ENCODE measurements around the gene SMPD1.

The SMPD1 gene

DNA sequence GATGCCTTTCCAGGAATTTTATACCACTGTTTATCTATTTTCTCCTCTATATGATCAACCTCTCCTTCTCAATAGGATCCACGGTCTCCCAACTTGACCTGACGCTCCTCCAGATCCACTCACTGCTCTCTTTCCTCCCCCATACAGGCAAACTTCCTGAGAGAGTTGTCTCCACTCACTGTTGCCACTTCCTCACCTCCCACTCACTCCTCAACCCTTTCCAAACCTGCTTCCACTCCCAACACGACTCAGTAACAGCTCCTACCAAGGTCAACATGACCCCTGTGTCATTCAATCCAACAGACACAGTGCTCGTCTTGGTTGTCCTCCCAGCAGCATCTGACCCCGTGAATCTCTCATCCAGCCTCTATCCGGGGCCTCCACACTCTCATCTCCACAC, 25.5 kb downstream of the SMPD1 start:
- no peak for DNase-seq

DNA sequence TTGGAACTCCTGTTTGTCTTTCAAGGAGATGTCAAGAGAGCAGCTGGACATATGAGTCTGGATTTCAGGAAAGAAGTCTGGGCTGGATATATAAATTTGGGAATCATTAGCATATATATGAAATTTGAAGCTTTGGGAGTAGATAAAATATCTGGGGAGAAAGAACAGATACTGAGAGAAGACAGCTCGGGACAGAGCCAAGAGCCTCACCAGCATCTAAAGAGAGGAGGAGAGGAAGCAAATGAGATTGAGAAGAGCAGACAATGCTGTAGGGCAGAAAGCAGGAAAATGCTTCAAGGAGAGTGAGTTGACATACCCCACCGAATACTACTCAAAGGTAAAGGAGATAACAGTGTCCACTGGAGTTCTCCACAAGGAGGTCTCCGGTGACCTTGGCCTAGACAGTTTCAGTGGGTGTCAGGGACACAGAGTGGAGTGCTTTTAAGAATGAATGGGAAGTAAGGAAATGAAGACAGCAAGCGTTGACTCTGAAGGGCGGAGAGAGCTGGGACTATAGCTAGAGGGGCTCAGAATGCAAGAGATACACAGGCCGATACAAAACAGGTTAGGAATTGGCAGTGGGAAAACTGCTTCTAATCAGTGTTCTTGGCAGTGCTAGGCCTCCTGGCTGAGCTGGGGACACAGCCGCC, 27.8 kb downstream of the SMPD1 start:
- DNase-seq: no peak

DNA sequence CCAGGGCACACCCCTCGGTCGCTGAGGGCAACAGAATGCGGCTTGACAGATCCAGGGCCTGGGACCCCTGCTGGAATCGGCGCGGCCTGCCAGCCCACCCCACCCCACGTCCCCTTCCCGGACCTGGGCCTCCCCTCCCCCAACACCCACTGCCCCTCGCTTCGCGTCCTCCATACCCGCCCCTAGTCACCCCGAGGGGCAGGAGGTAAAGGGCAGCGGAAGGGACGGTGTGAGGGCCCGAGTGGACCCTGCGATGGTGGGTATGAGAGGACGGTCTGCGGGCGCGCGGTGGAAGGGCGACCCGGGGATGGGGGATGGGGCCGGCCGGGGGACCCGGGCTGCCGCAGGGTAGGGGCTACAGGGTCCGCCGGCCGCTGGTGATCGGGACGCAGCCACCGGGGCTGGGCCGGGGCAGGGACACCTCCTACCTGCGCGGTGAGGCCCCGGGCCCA, 28.3 kb downstream of the SMPD1 start:
- no peak for DNase-seq

DNA sequence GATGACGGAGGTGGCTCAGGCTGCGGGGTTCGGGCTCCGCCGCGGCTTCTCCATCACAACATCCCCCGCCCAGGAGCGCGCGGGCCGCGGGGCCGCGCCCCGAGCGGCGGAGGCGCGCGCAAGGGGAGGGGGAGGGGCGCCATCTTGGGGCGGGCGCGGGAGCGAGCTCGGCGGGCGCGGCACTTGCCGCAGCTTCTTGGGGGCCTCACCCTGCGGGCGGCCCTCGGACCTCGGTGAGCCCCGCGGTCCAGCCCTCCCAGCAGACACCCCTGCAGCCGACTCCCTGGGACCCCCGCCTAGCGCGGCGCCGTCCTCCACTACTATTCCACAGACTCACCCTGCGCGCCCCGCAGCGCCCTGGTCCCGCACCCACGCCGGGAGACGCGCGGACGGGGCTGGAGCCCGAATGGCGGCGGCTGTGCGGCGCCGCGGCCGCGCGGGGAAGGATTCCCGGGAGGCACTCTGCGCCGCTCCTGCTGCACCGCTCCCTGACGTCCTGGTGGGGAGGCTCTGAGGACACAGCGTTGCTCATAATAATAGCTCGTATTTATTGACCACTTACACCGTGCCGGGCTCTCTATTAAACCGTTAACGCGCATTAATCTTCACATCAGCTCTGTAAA, 28.8 kb downstream of the SMPD1 start, which contains the start of gene APBB1:
Gene APBB1 (minus strand): TSS at position 86 of the 623 bp plus-strand sequence. CDS start 7,747 bp downstream, outside the sequence.
- peak; percentile 64 for DNase-seq

DNA sequence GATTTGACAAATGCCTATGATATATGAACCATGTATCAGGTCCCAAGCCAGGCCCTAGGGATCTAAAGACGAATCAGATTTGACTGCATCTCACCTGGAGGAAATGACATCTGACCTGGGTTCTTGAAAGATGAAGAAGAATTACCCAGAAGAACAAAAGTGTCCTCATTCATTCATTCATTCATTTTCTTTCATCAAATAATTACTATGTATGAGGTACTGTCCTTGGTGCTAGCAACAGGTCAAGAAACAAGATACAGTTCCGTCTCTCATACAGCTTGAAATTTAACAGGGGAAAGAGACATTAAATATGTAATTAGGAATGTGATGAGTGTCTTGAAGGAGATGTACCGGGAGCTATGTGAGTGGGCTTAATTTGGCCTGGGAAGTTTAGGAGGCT, 30.4 kb downstream of the SMPD1 start:
- DNase-seq: no peak

DNA sequence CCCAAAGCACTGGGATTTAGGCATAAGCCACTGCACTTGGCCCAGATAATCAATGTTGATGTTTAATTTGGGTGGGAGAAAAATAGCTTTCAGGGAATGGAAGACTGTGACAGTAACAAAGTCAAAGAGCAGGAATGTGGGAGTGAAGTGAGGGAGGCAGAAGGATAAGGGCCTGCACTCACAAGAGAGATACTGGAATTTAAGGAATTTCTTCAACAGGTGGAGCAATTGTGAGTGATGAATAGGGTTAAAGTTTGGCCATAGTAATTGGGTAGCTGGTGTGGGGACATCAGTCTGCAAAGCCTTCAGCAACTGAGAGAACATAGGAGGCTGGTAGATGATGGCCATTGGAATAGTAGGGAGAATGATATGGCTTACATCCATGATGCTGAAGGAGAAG, 37.2 kb downstream of the SMPD1 start:
- no peak for DNase-seq

DNA sequence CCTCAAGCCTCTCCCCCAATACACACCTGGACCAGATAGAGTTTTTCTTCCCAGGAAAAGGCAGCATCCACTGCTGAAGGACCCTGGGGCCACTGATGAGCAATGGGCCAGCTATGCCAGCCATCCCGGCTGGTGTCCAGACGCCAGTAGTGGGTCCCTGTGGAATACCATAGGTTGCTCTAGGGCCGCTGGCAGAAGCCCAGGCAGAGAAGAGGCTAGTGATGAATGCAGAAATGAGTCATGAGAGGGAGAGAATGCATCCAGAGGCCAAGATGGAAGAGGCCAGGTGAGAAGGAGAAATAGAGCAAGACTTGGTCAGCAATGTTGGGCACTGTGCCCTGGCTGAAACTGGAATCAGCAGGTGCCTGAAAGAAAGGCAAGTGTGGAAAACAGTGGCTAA, 41.6 kb downstream of the SMPD1 start:
- DNase-seq: no peak

DNA sequence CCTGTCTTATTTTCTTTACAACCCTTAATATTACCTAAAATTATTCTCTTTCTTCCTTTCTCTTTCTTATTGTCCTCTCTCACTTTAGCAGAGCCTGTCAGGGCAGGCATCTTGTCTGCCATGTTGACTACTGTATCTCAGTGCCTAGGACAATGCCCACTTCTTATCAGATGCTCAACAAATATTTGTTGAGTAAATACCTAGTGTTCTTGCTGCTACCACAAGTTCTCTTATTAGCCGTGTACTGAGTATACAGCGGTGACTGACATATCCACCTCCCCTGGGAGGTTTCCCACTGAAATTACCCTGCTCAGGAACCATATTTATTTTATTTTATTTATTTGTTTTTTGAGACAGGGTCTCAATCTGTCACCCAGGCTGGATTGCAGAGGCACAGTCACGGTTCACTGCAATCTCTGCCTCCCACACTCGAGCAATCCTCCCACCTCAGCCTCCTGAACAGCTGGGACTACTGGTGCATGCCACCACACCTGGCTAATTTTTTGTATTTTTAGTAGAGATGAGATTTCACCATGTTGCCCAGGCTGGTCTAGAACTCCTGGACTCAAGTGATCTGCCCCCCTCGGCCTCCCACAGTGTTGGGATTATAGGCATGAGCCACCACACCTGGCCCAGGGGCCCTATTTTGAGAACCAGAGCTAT, 43.9 kb downstream of the SMPD1 start:
- no peak for DNase-seq

DNA sequence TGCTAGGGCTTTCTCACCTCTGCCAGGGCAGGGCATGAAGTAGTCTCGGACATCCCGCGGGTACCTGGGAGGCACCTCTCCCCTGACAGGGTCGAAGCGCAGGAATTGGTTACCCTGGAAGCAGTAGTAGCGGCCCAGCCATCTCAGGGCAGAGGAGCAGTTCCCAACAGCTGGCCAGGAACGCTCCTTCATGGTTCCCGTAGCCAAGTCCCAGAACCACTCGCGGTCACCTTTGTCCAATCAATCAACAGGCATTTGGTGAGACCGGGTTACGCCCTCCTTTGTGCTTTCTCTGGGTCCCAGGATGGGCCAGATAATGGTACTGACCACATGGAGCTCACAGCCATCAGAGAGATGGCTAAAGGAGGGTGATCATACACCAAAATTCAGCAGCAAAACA, 47.1 kb downstream of the SMPD1 start:
- no peak for DNase-seq

DNA sequence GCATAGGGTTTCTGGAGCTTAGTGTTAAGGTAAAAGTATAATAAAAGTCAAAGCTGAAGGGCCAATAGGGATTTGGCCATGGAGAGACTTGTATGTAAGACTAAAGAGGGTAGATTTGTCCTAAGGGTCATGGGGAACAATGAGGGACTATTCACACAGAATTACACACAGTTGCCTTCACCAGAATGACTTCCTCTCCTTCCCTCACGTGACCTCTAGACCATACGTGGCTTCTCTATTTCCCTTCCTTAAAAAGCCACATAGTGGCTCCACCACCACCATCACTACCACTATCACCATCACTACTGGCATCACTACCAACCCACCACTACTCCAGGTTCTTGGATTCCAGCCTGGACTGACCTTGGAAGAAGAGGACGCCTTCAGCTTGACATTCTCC, 47.7 kb downstream of the SMPD1 start:
- DNase-seq: no peak

DNA sequence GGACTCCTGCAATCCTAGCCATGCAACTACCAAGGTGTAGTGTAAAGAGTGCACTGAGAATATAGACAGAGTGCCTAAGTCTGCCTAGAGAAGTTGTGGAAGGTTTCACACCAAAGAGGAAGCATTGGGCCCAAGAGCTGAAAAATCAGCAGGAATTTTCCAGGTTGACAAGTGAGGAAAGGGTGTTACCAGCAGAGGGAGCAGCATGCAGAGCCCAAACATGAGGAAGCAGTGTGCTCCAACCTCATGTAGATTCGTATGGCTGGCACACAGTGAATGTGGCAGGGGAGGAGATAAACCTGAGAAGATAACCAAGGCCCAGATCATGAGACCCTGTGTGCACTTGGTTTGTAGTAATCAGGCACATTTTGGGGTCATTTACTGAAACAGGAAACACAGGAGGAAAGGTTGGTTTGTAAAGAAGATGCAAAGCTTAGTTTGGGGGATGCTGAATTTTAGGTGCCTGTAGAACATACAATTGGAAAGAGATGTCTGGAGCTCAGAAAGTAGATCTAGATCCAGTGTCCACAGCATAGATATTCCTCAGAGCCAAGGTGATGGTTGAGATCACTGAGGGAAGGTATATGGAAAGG, 48.8 kb downstream of the SMPD1 start:
- no peak for DNase-seq

DNA sequence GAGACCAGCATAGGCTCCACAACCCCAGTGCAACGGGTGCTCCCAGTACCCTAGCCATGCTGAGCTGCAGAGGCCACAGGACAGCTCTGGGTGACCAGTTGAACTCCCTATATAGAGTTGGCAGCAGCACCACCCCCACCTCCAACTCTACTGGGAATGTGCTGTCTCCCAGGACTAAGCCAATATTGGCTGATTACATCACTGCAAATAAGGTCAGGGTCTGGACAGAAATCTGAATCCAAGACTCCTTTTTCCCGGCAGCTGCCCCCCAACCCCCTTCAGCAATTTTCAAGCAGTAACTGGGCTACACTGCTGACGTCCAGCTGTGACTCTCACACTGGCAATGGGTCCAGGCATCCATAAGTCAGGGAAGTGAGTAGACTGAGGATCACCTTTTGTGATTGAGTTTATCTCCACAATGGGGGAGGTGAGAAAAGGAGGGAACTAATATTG, 50.7 kb downstream of the SMPD1 start, which contains the start of gene HPX:
Gene HPX (minus strand): TSS at position 82 of the 453 bp plus-strand sequence. CDS start 24 bp downstream, at position 58.
- no peak for DNase-seq

DNA sequence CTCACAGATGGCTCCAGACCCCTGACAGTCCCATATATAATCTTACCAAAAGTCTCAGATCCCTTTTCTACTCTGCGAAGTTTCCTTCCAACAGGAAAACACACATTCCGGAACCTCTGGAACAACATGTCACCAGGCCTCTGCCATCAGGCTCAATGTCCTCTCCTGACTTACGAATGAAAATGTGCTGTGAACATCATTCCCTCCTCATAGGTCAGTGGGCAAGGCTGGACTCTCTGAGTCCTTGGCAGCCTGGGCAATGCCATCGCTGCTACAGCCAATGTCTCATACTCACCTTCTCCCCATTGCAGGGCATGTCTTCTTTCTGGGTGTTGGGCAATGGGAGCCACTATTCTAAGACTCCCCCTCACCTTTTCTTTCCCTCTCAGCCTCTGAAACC, 52.2 kb downstream of the SMPD1 start:
- no peak for DNase-seq

DNA sequence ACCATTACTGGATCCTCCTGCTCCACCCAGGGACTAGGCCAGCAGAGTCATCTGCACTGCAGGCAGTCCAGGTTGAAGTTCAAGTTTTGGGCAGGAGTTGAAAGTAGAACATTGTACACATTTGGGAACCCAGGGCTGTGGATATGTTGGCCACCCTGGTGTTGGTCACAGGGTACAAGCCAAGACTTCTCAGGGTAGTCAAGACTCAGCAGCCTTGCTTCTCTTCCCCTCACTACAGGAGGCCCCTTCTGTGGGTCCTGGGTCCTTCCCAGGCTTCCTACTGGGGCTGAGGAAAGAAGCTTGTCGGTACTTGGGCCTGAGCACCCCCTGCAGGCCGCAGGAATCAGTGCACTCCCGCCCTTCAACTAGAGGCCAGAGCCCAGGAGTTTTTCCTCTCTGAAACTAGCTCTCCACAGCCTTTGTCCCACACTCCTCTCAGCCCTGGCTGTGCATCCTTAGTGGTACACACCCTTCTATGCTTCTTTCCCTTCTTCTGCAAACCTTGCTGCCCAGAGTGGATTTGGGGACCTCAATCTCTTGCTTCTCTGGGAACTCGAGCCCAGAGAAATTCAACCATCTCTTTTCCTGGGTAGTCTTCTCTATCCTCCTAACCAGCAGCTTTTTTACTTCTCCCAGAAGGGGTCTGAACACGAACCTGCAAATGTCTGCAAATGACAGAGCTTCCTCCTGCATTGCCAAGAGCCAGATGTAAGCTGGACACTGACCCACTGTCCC, 53.2 kb downstream of the SMPD1 start:
- peak; percentile 35 for DNase-seq

All from effector CD4-positive, alpha-beta T cell (primary cell).